Measurements from ENCODE around the gene CFAP20DC.

CFAP20DC gene

DNA sequence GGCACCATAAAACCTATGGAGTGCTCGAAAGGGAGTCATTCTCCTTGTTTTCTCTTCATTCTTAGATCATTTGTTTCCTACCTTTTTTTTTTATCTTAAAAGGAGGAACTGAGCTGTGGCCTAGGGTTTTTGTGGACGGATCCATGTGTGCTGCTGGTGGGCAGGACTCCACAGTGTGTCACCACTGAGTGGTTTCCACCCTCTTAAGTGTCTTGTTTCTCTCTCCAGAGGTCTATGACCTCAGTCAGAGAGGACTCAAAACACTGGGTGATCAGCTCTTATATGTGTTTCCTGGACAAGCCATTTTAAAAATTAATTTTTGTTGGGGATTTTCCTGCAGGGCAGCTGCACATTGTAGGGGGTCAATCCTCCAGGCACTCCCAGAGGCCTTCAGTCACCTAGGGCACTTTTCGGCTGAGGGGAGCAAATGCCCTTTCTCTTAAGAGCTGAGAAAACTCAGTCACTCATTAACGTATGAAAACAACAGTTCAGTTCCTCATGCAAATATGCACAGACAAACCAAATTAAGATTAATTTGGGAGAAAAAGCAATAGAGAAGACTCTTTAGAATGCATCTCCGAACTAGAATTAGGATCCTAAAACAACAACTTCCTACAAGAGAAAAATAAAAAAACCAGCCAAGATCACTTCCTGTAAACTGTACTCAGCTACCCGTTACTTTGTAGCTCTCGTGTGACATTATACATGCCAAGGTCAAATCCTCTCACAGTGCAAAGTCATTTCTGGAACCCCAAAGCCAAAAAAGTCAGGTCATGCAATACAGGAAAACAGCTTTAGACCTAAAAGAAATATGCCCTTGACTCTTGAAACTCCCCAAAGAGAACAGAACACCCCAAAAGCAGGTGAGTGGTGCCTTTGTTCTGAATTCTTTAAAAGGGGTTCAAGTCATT, 355.6 kb downstream of the CFAP20DC start:
- no peak for DNase-seq (ENCODE audit: low read depth)

DNA sequence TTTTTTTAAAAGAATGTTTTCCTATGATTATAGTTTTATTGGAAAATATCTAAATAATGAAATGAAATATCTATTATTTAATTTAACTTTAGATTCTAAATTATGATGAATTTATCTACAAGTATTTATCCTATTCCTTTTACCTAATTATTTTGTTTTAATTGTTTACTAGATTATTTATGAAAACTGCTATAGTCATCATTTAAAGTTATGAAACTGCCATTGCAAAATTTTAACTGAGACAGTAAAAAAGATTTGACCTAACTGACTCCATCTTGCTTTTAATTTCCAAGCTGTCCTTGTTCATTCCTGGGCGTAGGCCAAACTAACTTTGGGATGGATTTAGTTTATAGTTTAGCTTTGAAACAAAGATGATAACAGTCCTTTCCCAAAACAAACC, 357.3 kb downstream of the CFAP20DC start:
- no peak for DNase-seq (ENCODE audit: low read depth)

Measured in T-helper 22 cell (primary cell).